GM19193 (cell line): ENCODE measurements around the gene PIK3R5.

Experiments used
- POLR2A ChIP-seq: IDR thresholded peaks from 4 replicates; pipeline ENCODE4 v1.6.1; 2011; ENCODE audit not compliant: insufficient read depth, insufficient read length; ENCODE audit errors: extremely low read depth

Gene PIK3R5, protein sequence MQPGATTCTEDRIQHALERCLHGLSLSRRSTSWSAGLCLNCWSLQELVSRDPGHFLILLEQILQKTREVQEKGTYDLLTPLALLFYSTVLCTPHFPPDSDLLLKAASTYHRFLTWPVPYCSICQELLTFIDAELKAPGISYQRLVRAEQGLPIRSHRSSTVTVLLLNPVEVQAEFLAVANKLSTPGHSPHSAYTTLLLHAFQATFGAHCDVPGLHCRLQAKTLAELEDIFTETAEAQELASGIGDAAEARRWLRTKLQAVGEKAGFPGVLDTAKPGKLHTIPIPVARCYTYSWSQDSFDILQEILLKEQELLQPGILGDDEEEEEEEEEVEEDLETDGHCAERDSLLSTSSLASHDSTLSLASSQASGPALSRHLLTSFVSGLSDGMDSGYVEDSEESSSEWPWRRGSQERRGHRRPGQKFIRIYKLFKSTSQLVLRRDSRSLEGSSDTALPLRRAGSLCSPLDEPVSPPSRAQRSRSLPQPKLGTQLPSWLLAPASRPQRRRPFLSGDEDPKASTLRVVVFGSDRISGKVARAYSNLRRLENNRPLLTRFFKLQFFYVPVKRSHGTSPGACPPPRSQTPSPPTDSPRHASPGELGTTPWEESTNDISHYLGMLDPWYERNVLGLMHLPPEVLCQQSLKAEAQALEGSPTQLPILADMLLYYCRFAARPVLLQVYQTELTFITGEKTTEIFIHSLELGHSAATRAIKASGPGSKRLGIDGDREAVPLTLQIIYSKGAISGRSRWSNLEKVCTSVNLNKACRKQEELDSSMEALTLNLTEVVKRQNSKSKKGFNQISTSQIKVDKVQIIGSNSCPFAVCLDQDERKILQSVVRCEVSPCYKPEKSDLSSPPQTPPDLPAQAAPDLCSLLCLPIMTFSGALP

DNA sequence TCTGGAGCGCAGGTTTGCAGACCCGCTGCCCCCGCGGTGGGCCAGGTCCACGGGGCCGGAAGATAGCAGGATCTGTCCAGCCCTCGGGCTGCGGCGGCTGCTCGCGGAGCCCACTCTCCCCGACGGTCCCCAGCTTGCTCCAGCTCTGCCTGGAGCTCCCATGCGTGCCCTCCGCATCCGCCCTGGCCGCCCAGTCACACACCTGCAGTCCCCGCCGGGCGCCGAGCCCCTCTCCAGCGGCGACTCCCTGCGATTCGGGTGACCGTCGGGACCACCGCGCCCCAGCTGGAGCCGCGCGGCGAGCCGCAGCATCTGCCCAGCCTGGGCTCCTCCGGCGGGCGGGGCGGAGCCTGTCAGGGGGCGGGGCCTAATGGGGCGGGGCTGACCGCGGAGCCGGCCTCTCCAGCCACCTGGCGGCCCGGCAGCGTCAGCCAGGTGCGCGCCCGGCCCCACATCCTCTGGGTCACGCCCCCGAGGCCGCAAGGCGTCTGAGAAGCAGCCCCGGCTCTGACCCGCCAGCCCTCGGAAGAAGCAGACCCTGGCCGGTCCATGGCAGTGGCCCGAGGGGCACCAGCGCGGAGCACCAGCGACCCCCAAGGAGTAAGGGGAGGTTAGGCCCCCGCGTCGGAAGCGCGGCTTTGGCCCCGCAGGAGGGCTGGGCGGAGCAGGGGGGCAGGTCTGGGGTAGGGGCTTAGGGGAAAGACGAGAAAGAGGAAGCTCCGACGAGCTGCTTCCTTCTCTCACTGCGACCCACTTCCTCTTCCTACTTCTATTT is at the start of gene PIK3R5:
Gene PIK3R5 (minus strand): TSS at position 314 of the 775 bp plus-strand sequence. CDS start 54,213 bp downstream, outside the sequence.
- TF ChIP-seq POLR2A: peak; percentile 48

DNA sequence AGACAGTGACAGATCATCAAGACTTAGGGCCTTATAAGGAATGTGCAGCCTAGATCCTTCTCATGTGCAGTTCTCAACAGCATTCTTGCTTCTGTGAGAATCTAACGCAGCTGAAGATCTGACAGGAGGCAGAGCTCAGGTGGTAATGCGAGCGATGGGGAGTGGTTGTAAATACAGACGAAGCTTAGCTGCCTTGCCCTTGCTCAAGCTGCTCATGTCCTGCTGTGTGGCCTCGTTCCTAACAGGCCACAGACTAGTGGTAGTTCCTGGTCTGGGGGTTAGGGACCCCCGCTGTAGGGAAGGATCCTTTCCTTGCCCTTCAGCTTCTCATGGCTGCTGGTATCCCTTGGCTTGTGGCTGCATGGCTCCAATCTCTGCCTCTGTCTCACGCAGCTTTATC is 45.5 kb upstream of the PIK3R5 start:
- no peak for TF ChIP-seq POLR2A

DNA sequence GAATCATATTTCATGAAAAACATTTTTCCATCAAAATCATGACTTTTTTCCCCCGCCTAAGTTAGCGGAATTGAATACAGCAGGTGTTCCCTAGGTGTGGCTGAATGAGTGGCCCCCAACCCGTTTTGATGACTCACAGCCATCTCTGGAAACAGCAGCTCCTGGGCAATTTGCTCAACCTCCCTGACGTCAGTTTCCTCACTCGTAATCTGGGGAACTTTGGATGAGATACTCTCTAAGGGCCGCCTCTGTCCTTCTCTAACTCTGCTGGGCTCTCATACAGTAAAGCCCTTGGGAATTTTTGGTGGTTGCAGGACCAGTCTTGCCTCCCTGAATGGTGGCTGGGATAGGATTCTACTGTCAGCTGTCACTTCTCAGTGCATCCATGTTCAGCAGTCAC is 44.2 kb upstream of the PIK3R5 start:
- no peak for TF ChIP-seq POLR2A

DNA sequence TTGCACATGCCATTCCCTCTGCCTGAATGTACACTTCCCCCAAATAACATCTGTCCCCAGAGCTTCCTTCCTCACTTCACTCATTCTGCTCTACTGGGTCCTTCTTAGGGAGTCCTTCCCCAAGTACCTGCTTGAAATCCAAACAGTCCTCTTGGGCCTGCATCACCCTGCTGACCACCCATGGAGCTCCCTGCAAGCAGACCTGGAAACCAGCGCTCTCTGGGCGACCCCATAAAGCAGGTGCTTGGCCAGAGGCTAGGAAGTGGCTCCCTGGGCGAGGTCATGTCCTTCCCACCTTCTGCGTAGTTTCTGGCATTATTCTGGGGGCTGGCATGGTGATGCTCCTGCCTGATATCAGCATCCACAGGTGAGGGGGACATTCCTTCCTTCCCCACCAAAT is 43.6 kb upstream of the PIK3R5 start:
- TF ChIP-seq POLR2A: no peak

DNA sequence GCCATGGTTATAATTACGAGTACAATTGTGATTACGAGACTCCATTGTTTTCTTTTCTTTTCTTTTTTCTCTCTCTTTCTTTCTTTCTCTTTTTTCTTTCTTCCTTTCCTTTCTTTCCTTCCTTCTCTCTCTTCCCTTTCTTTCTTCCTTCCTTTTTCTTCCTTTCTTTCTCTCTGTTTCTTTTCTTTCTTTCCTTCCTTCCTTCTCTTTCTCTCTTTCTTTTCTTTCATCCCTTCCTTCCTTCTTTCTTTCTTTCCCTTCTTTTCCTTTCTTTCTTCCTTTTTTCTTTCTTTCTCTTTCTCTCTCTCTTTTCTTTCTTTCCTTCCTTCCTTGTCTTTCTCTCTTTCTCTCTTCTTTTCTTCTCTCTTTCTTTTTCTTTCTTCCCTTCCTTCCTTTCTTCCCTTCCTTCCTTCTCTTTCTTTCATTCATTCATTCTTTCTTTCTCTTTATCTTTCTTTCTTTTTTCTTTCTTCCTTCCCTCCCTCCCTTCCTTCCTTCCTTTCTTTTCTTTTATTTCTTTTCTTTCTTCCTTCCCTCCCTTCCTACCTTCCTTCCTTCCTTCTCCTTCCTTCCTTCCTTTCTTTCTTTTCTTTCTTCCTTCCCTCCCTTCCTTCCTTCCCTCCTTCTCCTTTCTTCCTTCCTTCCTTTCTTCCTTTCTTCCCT is 41.7 kb upstream of the PIK3R5 start:
- no peak for TF ChIP-seq POLR2A

DNA sequence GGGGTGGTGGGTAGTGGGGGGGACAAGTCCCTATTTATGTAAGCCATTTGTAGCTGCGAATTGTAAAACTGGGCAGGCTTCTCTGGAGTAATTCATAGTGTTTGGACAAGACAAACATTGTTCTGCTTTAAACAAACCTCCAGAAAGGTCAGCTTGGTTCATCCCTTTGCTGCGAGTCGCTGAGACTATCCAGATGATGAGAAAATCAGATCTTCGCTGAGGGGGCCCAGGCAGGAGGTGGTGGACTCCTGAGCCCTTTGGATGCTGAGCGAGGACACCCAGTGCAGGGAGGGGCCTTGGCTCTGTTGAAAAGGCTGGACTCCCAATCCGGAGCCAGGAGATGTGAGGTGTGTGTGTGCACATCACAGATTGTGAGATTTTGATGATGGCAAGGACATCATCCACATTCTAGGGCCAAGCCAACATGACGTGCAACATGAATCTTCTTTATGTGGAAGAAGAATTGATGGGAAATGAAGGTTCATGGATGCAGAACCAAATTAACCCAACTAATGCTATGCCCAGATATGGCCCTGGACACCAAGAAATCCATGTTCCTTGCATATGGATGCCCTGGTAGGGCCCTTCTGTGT is 40.8 kb upstream of the PIK3R5 start:
- no peak for TF ChIP-seq POLR2A

DNA sequence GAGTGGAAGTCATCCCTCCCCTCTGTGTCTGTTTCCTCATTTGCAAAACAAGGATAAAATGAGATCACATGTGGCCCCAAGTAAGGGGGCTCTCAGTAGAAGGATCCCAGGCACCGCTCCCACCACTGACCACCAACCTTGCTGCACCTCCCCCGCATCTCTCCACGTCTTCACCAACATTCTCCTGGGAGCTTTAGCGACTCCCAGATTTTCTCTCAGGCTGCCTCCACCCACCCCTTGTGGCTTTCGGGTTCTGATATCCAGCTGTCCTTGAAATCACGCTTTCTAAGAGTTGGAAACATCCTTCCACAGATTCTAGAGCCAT is 39.4 kb upstream of the PIK3R5 start:
- no peak for TF ChIP-seq POLR2A

DNA sequence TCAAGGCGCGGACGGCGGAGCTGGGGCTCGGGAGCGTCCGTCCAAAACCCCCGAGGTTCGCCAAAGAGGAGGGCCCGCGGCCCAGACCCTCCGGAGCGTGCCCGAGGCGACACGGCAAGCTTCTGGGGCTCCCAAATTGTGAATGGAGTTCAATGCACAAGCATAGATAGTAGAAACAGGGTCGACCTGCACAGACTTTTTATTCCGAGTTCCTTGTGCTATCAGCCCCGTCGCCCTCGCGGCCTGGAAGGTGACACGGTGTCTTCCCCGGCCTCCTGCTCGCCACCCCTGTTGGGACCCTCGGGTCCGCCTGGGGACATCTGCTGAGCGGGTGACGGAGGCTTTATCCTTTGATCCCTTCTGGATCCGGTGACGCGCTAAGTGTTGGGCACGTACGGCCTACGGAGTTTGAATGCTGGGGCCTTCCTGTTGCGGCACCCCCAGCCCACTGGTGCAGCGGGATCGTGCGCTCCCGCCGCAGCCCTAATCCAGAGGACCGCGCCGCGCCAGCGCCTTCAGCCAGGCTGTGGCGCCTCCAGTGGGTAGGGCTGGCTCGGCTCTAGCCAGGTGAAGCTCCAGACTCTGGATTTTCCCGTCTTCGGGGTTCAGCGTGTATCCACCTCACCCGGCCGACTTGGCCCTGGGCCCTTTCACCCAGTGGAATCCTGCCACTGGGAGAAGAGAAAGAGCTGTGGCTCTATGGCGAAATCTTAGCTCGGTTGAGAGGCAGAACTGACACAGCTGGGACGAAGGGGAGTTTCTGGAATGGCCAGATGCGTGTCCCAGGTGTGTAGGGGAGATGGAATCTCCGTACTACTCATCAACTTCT is 38.8 kb upstream of the PIK3R5 start:
- no peak for TF ChIP-seq POLR2A

DNA sequence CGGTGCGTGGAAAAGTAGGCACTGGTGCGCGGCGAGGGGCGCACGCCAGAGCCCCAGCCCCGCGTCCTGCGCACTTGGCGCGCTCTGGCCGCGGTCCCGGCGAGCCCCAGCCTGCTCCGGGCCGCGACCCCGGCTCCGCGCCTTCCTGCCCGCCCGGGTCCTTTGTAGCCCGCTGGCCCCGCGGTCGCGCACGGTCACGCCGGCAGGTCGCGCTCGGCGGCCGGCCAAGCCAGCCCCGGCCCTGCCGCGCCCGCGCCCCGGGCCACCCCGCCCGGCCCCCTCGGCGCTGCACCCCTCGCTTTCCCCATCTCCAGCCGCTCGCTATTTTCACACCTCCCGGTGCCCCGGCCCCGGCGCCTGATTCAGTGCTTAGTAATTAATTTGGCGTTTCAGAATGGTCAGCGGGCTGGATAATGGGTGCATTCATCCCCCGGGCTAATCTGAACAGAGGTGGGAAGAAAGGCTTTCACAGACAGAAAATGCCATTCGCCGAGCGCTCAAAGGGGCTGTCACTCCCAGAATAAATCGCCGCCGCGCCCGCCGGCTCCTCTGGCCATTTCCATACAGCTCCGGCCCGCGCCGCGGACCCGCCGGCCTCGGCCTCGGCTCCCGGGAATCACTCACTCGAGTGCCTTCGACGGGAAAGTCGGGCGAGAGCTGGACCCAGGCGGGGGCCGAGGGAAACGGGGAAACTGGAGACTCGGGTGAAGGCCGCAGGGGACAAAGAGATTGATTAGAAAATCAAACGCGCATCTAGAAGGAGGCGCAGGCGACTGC is 38.0 kb upstream of the PIK3R5 start:
- TF ChIP-seq POLR2A: no peak

DNA sequence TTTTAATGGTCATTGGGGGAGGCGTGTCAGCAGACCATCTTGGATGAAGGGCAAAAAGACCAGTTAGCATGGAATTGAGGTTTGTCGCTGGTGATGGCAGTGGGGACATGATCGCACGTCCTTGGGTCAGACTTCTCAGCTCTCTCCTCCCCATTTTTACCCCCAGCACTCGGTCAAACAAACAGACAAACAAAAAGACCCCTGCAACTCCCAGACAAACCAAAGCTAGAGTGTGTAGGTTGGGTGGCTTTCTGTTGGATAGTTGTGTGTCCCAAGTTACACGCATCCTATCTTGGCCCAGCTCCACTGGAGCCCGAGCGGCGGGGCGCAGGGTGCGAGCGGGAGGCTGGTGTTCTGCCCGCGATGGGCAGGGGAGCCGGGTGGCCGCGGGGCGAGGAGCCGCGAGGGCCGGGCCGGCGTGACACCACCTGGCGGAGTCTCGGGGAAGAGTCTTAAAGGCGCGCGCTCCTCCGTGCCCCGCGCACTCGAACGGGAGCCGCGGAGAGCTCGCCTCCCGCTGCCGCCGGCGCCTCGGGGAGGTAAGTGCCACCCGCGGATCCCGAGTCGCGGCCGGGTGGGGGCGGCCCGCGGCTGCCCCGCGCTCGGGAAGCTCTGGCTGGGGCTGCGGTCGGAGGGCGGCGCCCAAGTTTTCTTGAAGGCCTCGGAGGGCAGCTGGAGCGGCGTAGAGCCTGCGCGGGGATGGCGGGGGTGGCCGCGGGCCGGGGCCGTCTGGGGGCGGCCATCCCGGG is 37.3 kb upstream of the PIK3R5 start:
- no peak for TF ChIP-seq POLR2A

DNA sequence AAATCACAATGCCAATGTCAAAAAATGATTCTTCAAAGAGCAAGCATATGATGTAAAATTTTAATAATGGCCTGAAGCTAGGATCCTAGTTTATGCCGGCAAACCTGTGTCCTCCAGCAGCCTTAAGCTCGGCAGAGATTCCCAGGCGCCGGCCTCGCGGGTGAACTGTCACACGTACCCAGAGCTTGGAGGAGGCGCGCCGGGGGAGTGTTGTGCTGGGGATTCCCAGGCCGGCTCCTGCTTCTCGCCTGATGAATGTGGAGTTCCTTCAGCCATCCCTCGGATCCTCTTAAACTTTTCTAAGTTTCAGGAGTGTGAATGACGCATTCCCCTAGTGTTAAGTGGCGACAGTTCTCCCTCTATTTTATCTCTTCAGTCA is 36.7 kb upstream of the PIK3R5 start:
- no peak for TF ChIP-seq POLR2A

DNA sequence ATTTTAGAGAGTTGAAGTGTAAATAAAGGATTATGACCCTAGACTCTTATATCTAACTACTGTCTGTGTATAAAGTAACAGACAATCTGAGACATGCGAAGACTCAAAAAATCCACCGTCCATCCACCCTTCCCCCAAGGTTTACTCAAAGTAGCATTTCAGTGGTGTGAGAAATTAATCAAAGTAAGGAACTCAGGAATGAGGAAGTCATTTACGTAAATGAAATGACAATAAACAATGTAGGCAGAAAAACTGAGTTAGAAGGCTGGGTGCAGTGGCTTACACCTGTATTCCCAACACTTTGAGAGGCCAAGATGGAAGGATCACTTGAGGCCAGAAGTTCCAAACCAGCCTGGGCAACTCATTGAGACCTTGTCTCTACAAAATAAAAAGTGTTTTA is 36.1 kb upstream of the PIK3R5 start:
- TF ChIP-seq POLR2A: no peak
